EL (cell line): ENCODE results near the gene TMTC2.

Source experiments
- DNase-seq: peaks from one replicate; pipeline ENCODE4 v3.0.0-alpha.2; 2016

Gene TMTC2

DNA sequence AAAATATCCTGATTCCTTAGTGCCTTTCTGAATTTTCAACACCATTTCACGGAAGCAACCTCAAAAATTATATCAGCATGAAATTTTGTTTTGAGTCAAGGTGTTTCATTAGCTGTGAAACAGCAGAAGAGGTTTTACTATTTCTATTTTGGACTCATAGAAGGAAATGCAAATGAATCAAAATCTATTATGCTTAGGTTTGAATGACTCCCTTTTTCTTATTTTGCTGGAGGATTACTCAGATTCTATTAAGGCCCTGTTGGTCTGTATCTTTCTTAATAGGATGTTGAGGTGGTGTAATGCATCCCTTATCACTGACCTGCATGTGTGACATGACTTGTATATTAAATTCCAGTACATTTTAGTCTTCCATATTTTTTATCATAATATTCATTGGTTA, 165.8 kb downstream of the TMTC2 start:
- DNase-seq: no peak

DNA sequence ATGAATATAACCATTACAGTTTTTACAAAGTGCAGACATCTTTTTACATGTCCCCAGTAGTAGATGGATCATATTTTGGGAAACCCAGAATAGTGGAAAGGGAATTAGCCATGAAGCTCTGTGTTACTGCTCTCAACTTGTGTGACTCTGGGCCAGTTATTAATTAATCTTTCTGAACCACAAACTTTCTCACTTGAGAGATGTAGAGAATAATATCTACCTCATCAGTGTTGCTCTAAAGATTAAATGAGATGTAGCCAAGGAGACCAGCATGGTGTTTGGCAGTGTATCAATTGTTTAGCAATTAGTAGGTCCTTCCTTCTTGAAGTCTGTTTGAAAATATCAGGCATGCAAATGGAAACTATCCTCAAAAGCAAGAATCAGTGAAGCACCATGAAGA, 169.2 kb downstream of the TMTC2 start:
- DNase-seq: no peak

DNA sequence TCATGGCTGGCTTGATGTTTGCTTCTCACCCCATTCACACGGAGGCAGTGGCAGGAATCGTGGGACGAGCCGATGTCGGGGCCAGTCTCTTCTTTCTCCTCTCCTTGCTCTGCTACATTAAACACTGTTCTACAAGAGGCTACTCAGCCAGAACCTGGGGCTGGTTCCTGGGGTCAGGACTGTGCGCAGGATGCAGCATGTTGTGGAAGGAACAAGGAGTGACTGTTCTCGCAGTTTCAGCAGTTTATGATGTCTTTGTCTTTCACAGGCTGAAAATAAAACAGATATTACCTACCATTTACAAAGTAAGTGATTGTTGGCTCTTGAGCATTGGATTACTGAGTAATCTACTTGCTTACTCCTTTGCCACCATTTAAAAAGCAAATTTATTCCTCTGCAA, 170.6 kb downstream of the TMTC2 start:
- no peak for DNase-seq

GRCh38 chr12:82857911-82858533, 171.3 kb downstream of the TMTC2 start:
- DNase-seq: no peak

- no peak for DNase-seq
These were observed 171.8 kb downstream of the TMTC2 start for GRCh38 chr12:82858534-82858917.

DNA sequence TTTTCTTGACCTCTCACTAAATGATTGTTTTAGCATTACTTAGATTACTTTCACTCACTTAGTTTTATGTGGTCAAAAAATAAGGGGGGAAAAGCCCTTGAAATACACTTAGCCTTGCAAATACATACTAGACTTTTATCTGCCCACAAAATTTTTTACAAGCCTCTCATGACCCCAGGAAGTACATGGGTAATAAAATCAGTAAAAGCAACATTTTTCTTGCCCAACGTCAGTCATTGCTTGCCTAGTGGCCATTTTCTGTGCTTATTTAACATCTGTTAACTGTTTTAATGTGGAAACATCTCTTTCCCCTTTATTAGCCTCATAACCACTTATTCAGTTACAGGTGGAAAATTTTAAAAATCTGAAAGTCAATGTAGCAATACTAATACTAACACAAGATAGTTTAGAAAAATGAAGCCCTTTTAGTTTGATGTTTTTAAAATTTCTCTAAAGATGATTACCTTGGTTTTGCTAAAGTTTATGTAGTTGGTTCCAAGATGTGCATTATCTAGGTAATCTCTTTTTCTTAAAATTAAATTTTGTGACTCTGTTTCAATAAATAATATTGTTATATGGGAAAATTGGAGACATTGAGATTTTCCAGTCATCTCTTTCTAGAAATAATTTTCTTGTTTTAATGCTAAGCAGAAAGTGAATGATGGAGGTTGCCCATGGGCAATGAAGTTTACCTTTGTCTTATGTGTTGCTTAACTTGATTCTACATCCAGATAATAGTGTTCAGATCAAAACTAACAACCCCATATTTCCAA, 175.5 kb downstream of the TMTC2 start:
- DNase-seq: peak; percentile 38

DNA sequence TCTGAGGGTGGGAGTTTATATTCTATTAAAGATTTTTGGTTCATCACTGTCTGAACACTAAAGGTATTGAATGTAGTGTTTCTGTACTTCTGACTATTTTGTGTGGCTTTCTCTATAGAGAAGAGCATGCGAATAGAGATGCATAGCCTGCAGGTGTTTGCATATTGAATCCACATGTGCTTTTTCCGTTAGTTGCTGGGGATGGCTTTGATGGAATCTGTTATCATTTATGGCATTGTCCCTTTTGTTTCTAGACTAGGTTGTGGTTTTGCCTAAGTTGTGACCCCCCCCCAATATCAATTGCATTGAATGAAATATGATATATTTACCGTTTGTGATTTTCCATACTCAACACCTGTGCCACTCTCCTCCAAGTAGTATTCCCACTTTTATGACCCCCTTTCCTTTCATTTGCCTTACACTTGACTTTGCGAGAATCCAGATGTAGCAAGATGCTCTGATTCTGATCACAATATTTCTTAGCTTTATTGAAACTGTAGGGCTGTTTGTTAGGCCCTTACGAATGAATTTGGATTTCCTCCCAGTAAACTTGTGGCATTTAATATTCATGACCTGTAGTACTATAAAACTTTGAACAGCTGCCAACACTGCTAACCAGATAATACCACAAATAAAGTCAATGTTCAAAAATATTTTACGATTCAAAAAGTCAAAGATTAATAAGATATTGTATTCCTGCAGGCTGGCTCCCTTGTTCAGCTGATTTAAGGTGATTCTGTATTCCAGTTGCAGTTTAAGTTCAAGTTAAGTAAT, 176.4 kb downstream of the TMTC2 start:
- no peak for DNase-seq

DNA sequence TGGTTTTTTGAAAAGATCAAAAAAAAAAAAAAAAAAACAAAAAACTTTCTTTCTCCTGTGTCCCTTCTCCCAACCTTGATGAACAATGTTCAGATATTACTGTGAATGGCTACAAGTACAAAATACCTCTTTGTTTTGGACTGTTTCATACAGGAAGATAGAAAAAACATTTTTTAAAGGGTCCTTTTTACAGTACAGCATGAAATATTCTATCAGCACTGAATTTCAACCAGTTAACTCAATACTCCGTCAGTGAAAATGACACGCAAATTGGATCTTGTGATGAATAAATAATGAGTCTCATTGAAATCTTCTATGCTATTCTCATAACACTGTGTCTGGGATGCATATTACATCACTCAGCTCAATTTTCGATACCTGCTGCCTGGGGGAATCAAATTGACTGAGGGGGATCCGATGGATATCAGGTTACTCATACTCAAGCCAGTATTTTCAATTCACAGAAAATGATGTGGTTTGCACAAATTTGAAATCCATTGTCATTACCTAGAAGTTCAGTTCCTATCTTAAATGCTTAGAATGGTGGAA, 179.6 kb downstream of the TMTC2 start:
- DNase-seq: no peak

GRCh38 chr12:82866946-82867345, 180.2 kb downstream of the TMTC2 start:
- DNase-seq: no peak

DNA sequence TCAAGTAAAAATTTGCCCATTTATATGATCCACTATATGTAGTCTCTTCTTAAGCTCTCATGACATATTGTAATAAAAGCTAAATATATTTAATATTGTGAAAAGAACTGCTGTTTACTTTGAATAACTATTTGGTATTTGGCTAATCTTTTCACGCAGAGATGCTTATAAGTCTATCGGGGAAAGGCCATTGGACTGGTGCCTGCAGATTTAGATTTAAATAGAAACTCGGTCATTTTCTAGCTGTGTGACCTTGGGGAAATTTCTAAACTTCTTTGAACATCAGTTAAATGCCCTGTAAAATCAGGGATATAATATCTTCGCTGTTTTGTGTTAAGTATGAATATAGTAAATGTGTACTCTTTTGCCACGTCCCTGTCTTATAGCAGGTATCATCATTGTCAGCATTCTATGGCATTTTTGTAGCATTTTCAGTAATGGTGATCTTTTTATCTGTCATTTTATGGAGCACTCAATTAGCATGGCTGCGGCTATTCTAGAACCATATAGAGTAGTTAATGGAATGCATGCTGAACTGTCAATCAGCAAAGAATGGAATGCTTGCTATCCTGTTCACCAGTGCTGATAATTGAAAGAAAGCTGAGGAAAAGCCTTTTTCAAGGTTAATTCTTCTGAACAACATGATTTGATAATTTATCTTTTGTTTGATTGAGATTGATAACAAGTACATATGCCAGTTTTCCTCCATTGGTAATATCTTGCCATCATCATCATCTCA, 181.2 kb downstream of the TMTC2 start:
- DNase-seq: no peak

DNA sequence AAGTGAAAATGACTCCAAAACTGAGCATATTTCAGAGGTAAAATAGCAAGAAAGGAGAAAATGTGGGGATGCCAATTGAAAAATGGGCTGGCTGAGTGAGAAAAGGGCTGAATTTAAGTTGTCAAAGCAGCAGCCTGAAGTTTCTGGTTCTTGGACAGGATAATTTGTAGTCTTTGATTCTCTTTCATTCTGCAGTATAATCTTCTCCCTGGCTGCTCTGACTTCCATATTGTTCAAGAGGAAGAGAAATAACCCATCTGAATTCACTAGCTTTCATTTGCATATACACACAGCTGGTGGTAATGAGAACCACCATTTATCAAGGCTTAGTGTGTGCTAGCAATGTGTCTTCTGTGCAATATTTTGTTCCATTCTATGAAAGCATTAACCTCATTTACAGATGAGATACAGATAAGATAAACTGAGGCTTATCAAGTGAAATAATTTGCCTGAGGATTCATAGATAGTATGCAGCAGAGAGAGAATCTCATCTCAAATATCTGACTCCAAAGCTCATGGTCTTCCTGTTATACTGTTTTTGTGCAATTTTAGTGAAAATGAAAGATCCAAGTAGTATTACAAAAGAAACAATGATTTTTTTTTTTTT, 184.2 kb downstream of the TMTC2 start:
- DNase-seq: no peak

- no peak for DNase-seq
These were observed 185.4 kb downstream of the TMTC2 start for GRCh38 chr12:82872088-82872487.

DNA sequence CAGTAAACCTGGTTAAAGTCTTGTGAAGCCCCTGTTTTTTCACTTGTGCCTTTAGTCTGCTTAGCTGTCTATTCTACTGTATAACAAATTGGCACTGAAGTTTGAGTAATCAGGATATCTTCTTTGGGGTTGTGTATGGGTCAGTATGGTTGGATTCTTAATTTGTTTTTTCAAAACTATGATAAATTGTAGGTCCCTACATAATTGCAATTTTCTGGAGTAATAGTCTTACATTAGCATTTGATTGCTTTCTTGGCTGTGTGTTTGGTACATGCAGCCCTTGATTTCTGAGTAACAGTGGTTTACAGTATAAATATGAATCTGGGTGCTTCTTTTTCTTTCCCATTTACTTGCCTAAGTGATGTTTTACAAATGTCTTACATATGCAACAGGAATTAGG, 186.6 kb downstream of the TMTC2 start:
- DNase-seq: no peak

DNA sequence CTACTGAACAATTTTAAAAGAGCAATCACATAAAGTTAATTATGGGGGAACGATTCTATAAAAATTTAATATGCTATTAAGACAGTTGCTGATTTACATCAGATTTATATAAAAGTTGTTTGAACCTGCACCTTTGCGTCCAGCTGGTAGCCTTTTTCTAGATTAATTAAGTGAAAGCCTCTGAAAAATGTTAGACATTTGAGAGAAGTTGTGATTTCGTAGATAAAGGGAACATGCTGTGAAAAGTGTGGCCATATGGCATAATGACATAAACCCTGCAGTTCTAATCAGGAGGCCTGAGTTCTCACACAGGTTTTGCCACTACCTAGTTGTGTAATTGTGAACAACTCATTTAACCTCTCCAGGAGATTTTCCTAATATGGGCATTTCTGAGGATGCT, 187.2 kb downstream of the TMTC2 start:
- no peak for DNase-seq

- no peak for DNase-seq
These were observed 188.2 kb downstream of the TMTC2 start for GRCh38 chr12:82874945-82875344.

DNA sequence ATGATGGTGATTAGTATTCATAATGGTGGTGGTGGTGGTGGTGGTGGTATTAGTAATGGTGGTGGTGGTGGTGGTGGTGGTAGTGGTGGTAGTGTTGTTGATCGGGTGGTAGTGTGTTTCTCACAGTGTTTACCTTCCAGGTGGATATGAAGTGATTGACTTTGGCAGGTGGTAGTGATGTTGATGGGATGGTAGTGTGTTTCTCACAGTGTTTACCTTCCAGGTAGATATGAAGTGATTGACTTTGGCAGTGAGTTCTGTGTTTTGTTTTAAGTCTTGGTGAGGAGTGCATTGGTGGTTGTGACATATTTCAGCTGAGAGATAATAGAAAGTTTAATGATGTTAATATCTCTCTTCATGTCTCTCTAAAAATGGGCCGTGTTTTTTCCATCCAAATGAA, 189.4 kb downstream of the TMTC2 start:
- no peak for DNase-seq

- DNase-seq: no peak
These were observed 191.3 kb downstream of the TMTC2 start for GRCh38 chr12:82877963-82878362.

DNA sequence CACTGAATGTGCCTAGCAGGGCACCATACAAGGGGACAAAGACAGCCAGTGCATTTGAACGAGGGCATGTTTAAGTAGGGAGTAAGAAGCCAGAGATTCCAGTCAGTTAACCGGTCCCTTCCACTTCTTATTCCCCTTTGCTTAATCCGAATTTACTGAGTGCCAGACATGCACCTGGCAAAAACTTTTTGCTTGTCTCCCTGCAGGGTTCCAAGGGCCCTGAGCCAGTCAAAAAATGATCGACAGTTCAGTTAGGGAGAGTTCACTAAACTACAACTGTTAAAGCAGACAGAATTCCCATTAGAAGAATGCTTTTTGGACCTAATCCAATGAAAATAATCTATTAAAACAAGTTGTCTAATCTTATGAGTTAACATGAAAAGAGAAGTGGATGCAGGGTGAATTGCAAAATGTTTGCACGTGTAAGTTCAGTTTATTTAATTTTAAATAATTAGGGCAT, 193.8 kb downstream of the TMTC2 start:
- DNase-seq: no peak

DNA sequence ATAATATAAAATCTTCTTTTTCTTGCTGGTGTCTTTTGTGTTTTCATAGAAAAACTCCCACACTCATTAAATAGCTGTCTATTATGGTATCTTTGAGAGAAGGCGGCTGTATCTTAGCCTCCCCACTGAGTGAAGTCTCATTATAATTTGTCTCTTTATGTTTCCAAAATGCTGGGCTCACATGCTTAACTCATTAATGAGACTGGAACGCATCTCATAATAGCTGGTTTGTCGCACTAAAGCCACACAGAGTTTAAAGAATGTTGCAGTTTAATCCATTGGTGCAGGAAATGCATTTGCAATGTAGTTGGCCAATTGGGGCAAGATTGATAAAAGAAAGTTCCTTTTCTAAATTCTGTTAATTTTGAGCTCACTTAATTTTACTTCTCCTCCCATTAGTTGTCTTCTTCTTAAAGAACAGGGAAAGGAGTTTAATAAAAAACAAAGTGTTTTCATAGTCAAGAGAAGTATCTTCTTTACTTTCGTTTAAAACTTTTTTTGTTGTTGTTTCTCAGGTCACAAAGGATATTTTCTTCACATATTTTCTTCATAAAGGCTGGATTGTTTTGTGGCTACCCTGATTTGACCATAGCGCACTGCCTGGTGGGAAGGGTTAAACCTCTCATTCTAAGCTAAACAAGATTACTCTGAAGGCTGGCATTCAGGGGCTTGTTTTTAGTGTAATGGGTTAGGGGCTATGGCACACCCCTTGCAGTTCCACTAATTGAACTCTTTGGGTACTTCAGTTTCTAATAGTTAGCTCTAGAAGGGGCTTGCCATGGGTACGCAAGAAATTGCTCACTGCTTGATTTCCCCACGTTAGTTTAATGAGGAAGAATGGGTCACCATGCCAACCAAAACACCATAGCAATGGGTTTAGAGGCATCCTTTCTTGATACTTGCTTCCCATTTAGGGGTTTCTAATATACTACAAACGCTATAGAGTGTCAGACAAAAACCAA, 197.0 kb downstream of the TMTC2 start:
- no peak for DNase-seq

GRCh38 chr12:82886671-82887340, 200.1 kb downstream of the TMTC2 start:
- no peak for DNase-seq

- no peak for DNase-seq
These were observed 207.2 kb downstream of the TMTC2 start for GRCh38 chr12:82893896-82894295.
